ENCODE data around the gene OPCML.

GRCh38 chr11:132780046-132780445, 752.3 kb downstream of the OPCML start:
- TF ChIP-seq CTCF (conservative IDR thresholded peaks at IDR 0.05; ENCODE audit: low read depth in 2 of 2), result no peak
- no peak for TF ChIP-seq EZH2phosphoT487 (IDR thresholded peaks at IDR 0.05; ENCODE audit: unreplicated experiment)
- no peak for TF ChIP-seq CREB1 (CRISPR knock-in tag; IDR thresholded peaks at IDR 0.05; ENCODE audit: low read depth)
- TF ChIP-seq REST (IDR thresholded peaks at IDR 0.05; ENCODE audit: unreplicated experiment), result peak; percentile 43
- TF ChIP-seq JUNB (IDR thresholded peaks at IDR 0.05; ENCODE audit: unreplicated experiment), result no peak
- TF ChIP-seq EZH2 (IDR thresholded peaks at IDR 0.05; ENCODE audit: low read depth, unreplicated experiment), result no peak
- no peak for TF ChIP-seq POLR2AphosphoS5 (IDR thresholded peaks at IDR 0.05; ENCODE audit: low read depth)

Measured in GM23338 (cell line).